HepG2 (cell line): Measurements from ENCODE around the gene CLTCL1. TPM values are rescaled to one million over a fixed set of nuclear protein-coding genes. Genes with fewer than 3 reads are reported as not detected.

Experiments
- ATAC-seq: fragments of 200-7000 bp; cut with Tn5 transposase; 3 replicates; pipeline ENCODE4 v1.9.1; 2020; ENCODE audit warnings: mild to moderate bottlenecking, moderate library complexity
- BruUV-seq: library from RNA; stranded (reverse); fragments of 400-500 nt; replicated peaks from 2 replicates; lab custom pipeline; 2021; lab: Mats Ljungman, UMichigan
- CTCF ChIA-PET: fragments of 300-600 bp; formaldehyde crosslinking; extraction: SDS; loops from one replicate; lab custom pipeline; 2021; ENCODE audit warnings: low total read pairs, inconsistent platforms, low intra/inter-chr PET ratio; lab: Yijun Ruan, JAX
- POLR2A ChIA-PET: fragments of 350-600 bp; sonication (Branson Sonifier 250); formaldehyde crosslinking; loops from one replicate; lab custom pipeline; 2020; ENCODE audit warnings: antibody characterized with exemption, inconsistent platforms; lab: Yijun Ruan, JAX
- DNase-seq: peaks from one replicate; pipeline ENCODE4 v3.0.0-alpha.2; 2015; ENCODE audit warnings: low spot score
- FAIRE-seq: peaks from 3 replicates; lab custom pipeline; 2011; peaks lifted over from hg19 to GRCh38; lab: Jason Lieb, UNC
- H2AFZ ChIP-seq: one replicate; pipeline ENCODE4 v1.6.1; 2011; ENCODE audit warnings: low read length, inconsistent platforms
- H3K27ac ChIP-seq: fragments of 300-600 bp; 3 replicates; pipeline ENCODE4 v1.8.0; 2011; ENCODE audit warnings: mixed run types, mild to moderate bottlenecking, mixed read lengths, low read length, inconsistent platforms; ENCODE audit not compliant: insufficient read depth; ENCODE audit errors: extremely low read length
- H3K27me3 ChIP-seq, 2 experiments: fragments of 200-600 bp in 1 of 2; 2 replicates in 1 of 2; 3 replicates in 1 of 2; pipeline versions ENCODE4 v1.6.0 to v1.8.0; 2011; ENCODE audit warnings: low read length in 2 of 2, mild to moderate bottlenecking in 2 of 2, moderate library complexity in 2 of 2, inconsistent platforms in 1 of 2; ENCODE audit not compliant: insufficient read depth in 2 of 2, control insufficient read depth in 1 of 2
- H3K36me3 ChIP-seq, 2 experiments: fragments of 200-600 bp in 1 of 2; replicated peaks in 1 of 2; 2 replicates in 1 of 2; 3 replicates in 1 of 2; pipeline versions ENCODE4 v1.5.1 to v1.8.0; 2011; ENCODE audit warnings: low read length in 2 of 2, inconsistent platforms in 1 of 2; ENCODE audit not compliant: insufficient read depth in 2 of 2, control insufficient read depth in 1 of 2
- H3K4me1 ChIP-seq: 2 replicates; pipeline ENCODE4 v1.5.1; 2012; ENCODE audit warnings: low read length, inconsistent platforms; ENCODE audit not compliant: insufficient read depth
- H3K4me2 ChIP-seq: 2 replicates; pipeline ENCODE4 v1.6.0; 2011; ENCODE audit warnings: low read depth, low read length, inconsistent platforms
- H3K4me3 ChIP-seq, 3 experiments: fragments of 200-600 bp in 1 of 3; sonication (generic), shearing (Covaris generic) in 1 of 3; replicated peaks in 1 of 3; 2 replicates each; pipeline ENCODE4 v1.5.1; 2011 to 2016; ENCODE audit warnings: low read length in 3 of 3, inconsistent platforms in 2 of 3, low read depth in 2 of 3, mild to moderate bottlenecking in 2 of 3, control low read depth in 1 of 3, mixed read lengths in 1 of 3; ENCODE audit not compliant: insufficient read depth in 1 of 3
- H3K79me2 ChIP-seq: one replicate; pipeline ENCODE4 v1.6.1; 2011; ENCODE audit warnings: low read length, inconsistent platforms; ENCODE audit not compliant: insufficient read depth
- H3K9ac ChIP-seq: 2 replicates; pipeline ENCODE4 v1.6.0; 2011; ENCODE audit warnings: mild to moderate bottlenecking, low read depth, low read length, inconsistent platforms; ENCODE audit not compliant: insufficient read depth
- H3K9me3 ChIP-seq: 2 replicates; pipeline ENCODE4 v1.5.1; 2012; ENCODE audit warnings: mild to moderate bottlenecking, low read length
- H4K20me1 ChIP-seq: 2 replicates; pipeline ENCODE4 v1.6.0; 2011; ENCODE audit warnings: inconsistent platforms, mild to moderate bottlenecking, low read length, moderate library complexity; ENCODE audit not compliant: insufficient read depth
- GTF3A ChIP-seq: sonication (generic); formaldehyde crosslinking; conservative IDR thresholded peaks from 2 replicates; pipeline ENCODE4 v1.4.0; 2020; ENCODE audit warnings: mild to moderate bottlenecking, missing genetic modification reagents
- MXD1 ChIP-seq: sonication (generic); formaldehyde crosslinking; IDR thresholded peaks from 2 replicates; pipeline ENCODE4 v1.4.0; 2020; ENCODE audit warnings: mild to moderate bottlenecking, missing genetic modification reagents
- SKIL ChIP-seq: sonication (generic); formaldehyde crosslinking; IDR thresholded peaks from 2 replicates; pipeline ENCODE4 v1.8.0; 2022; ENCODE audit warnings: missing genetic modification reagents, mild to moderate bottlenecking, moderate library complexity, borderline replicate concordance
- ZNF260 ChIP-seq: sonication (generic); formaldehyde crosslinking; IDR thresholded peaks from 2 replicates; pipeline ENCODE4 v1.4.0; 2020; ENCODE audit warnings: missing genetic modification reagents, low read depth, mild to moderate bottlenecking, borderline replicate concordance
- WGBS: methylation state at CpG from one replicate; pipeline ENCODE4 v1.1.6; 2017; ENCODE audit warnings: low lambda C conversion rate; 5-methylcytosine and 5-hydroxymethylcytosine counted together
- in situ Hi-C: cut with HindIII; loops from 2 replicates; pipeline ENCODE4 v1.10.0; 2017; ENCODE audit warnings: low pct_unique_long_range_greater_than_20kb; ENCODE audit not compliant: extremely low pct_ligation_motif_present
- intact Hi-C: fragments of 100-400 bp; cut with micrococcal nuclease; formaldehyde crosslinking; loops from one replicate; pipeline ENCODE4 v1.10.0; 2022; ENCODE audit not compliant: unreplicated experiment
- polyA plus RNA-seq, 8 experiments: library from polyadenylated mRNA; depleted of rRNA in 3 of 8; stranded (reverse) in 7 of 8; unstranded in 1 of 8; fragments of >200 nt; fragmentation: Illumina TruSeq in 4 of 8; extraction: Trizol in 4 of 8; gene quantifications; 2 replicates each; pipeline versions ENCODE4 v1.2.1 to v1.2.3, GENCODE V29; 2011 to 2016; ENCODE audit warnings: low read depth in 4 of 8, missing spikeins in 1 of 8, mixed read lengths in 1 of 8; ENCODE audit not compliant: insufficient read depth in 1 of 8
- total RNA-seq, 5 experiments: library from RNA; depleted of rRNA; stranded (reverse); fragments of >200 nt; fragmentation: Illumina TruSeq; extraction: Trizol; gene quantifications; 2 replicates each; pipeline ENCODE4 v1.2.3, GENCODE V29; 2016; ENCODE audit warnings: low read depth in 1 of 5

CLTCL1 gene
- total and polyA plus RNA-seq, 2 of the 13 experiments (the other 11 are each of a cell fraction or from before 2014, with no cell fraction given): 8.1 to 10.9 TPM

- TF ChIP-seq SKIL: no peak
- no peak for TF ChIP-seq ZNF260 (CRISPR knock-in tag)
Observed at GRCh38 chr22:19143967-19144400, 147.5 kb downstream of the CLTCL1 start (continued).

GRCh38 chr22:19143212-19143611, 148.3 kb downstream of the CLTCL1 start:
- no peak overlapping the region for H3K27ac ChIP-seq
- 0 out of 2 replicates have a peak, but pooled peaks have one; percentile 1 for TF ChIP-seq MXD1 (CRISPR knock-in tag)
- TF ChIP-seq GTF3A (CRISPR knock-in tag): no peak
- no peak overlapping the region for H3K9ac ChIP-seq
- ATAC-seq (no peak), DNase-seq (no peak), FAIRE-seq (no peak)
- no TSS peak for BruUV-seq
- peaks cover 13% of the 10 kb centered on the region for H3K79me2 ChIP-seq
- H3K9me3 ChIP-seq: no peaks in the 10 kb centered on the region
- H3K36me3 ChIP-seq: peaks cover 11 to 38% of the 10 kb centered on the region in 2 experiments; a peak in 4 of 5 replicates
- 89% methylated on average over 5 of the region's 5 CpGs for WGBS
- peak overlapping the region; percentile 91 for H3K4me2 ChIP-seq
- no peaks in the 10 kb centered on the region for H4K20me1 ChIP-seq
- H3K27me3 ChIP-seq: peaks cover 3 to 23% of the 10 kb centered on the region in 2 experiments; a peak in 3 of 5 replicates
- ChIA-PET POLR2A (interaction anchor here (1.7 to 2.5 kb wide), 3 partner anchors 16 to 36 kb away, joined by 6 to 22 read pairs (median 13); partner anchors contain the start of genes DGCR2 and SLC25A1), CTCF (no interaction called here)
- intact Hi-C loops (no loop called here), in situ Hi-C loops (no loop called here)
- no peak overlapping the region for H2AFZ ChIP-seq
- H3K4me1 ChIP-seq: peaks cover 17% of the 10 kb centered on the region
- H3K4me3 ChIP-seq: peak overlapping the region in 2 of 3 experiments; percentile 7 to 95; a peak in 3 of 6 replicates
